Epithelial cell of proximal tubule (primary cell): Measurements from ENCODE around the gene CARNS1. TPM values are rescaled to one million over a fixed set of nuclear protein-coding genes. Genes with fewer than 3 reads are reported as not detected.
"Not testable (repeated sequence)": the region's sequence is repeated elsewhere in the genome, so short reads cannot be mapped to it uniquely, and the experiment has no call there.

Source experiments
- DNase-seq: peaks from one replicate; pipeline ENCODE4 v3.0.0-alpha.2; 2011; ENCODE audit warnings: low read depth
- H3K4me3 ChIP-seq: 2 replicates; pipeline ENCODE4 v1.5.1; 2011; ENCODE audit warnings: low read depth, mild to moderate bottlenecking, low read length
- CTCF ChIP-seq: conservative IDR thresholded peaks from 2 replicates; pipeline ENCODE4 v1.5.1; 2012; ENCODE audit warnings: low read depth, mild to moderate bottlenecking, low read length
- total RNA-seq: library from RNA; depleted of rRNA; stranded (reverse); fragments of >200 nt; gene quantifications from 2 replicates; pipeline ENCODE4 v1.2.3, GENCODE V29; 2015

The CARNS1 gene
- total RNA-seq, 1 donor from 2014 or later: 0.23 TPM

GRCh38 chr11:67420147-67420645 lies 4.7 kb downstream of the CARNS1 start:
- no peak for TF ChIP-seq CTCF
- no peak for DNase-seq
- peak overlapping the region; percentile 46 for H3K4me3 ChIP-seq

- TF ChIP-seq CTCF: no peak
- DNase-seq: no peak
- H3K4me3 ChIP-seq: peak overlapping the region; percentile 46
Observed at GRCh38 chr11:67420646-67421429, 5.4 kb downstream of the CARNS1 start.

DNA sequence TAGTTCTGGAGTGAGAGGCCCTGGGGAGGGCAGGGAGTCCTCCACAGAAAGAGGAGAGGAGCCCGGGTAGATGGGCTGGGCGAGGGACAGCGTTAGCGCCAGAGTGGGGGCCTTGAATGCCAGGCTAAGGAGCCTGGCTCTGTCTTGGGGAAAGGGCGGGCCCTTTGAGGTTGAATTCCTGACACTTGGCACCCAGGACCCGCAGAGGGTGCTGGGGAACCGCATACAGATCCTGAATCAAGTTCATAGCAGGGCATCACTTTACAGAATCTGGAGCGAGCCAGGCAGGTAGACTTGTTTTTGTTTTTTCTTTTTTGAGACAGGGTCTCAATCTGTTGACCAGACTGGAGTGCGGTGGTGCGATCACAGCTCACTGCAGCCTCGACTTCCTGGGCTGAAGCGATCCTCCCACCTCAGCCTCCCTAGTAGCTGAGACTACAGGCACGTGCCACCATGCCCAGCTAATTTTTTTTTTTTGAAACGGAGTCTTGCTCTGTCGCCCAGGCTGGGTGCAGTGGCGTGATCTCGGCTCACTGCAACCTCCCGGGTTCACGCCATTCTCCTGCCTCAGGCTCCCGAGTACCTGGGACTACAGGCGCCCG lies 6.1 kb downstream of the CARNS1 start:
- no peak for DNase-seq
- no peak for TF ChIP-seq CTCF
- peak overlapping the region; percentile 34 for H3K4me3 ChIP-seq

- no peak for TF ChIP-seq CTCF
- H3K4me3 ChIP-seq: no peak overlapping the region
- no peak for DNase-seq
Observed at GRCh38 chr11:67422891-67423290, 7.4 kb downstream of the CARNS1 start.

DNA sequence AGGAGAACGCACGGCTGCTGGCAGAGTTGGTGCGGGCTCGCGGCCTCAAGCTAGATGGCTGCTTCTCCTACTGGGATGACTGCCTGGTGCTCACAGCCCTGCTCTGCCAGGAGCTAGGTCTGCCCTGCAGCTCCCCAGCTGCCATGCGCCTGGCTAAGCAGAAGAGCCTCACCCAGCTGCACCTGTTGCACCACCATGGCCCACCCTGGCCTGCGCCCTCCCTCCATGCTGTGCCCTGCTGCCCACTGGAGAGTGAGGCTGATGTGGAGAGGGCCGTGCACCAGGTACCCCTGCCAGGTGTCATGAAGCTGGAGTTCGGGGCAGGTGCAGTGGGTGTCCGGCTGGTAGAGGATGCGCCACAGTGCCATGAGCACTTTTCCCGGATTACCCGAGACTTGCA lies 8.0 kb downstream of the CARNS1 start:
- no peak for DNase-seq
- no peak overlapping the region for H3K4me3 ChIP-seq
- TF ChIP-seq CTCF: no peak

DNA sequence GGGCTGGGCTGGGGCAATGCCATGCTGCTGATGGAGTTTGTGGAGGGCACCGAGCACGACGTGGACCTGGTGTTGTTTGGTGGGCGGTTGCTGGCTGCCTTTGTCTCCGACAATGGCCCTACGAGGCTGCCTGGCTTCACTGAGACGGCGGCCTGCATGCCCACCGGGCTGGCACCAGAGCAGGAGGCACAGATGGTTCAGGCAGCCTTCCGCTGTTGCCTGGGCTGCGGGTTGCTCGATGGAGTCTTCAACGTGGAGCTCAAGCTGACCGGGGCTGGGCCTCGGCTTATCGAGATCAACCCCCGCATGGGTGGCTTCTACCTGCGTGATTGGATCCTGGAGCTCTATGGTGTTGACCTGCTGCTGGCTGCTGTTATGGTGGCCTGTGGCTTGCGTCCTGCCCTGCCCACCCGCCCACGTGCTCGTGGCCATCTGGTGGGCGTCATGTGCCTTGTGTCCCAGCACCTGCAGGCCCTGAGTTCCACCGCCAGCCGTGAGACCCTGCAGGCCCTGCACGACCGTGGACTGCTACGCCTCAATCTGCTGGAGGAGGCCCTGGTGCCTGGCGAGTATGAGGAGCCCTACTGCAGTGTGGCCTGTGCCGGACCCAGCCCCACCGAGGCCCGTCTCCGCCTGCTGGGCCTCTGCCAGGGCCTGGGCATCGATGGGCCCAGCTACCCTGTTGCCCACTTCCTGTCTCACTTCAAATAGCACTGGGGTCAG lies 8.6 kb downstream of the CARNS1 start:
- DNase-seq: no peak
- TF ChIP-seq CTCF: no peak

GRCh38 chr11:67427364-67427859 lies 11.9 kb downstream of the CARNS1 start:
- peak overlapping the region; percentile 100 for H3K4me3 ChIP-seq
- DNase-seq: not testable (repeated sequence)

More for the DNA sequence above, 8.6 kb downstream of the CARNS1 start:
- no peak overlapping the region for H3K4me3 ChIP-seq
